ENCODE results near the gene PRDM16. TPM values are rescaled to one million over a fixed set of nuclear protein-coding genes. Genes with fewer than 3 reads are reported as not detected.

The PRDM16 gene
- total RNA-seq, 1 experiment from 2014 or later, result not detected

DNA sequence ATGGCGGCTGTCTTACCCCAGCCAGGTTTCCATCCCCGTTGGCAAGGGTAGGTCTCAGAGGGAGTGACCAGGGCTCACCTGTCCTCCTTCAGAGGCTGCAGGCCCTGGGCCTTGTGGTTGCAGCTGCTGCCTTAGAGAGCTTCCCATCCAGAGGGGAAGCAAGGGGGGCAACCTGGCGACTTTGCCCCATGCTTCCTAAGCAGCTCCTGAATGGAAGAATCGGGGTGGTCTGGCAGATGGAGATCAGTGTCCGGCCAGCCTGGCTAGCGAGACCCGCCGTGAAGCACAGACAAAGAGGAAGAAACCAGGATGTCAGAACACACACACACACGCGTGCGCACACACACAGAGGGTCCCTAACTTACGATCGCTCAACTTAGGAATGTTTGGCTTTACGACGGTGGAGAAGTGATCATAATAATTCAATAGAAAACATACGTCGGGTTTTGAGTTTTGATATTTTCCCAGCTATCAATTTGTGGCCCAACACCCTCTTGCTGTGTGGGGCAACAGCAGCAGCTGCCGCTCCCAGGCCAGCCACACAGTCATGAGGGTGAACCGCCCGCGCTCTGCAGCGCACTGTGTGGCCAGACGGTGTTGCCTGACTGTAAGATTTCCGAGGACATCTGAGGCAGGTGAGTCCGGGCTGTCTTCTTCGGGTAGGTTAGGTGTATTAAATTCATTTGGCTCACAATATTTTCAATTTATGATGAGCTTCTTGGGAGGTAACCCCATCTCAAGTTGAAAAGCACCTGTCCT is 272.4 kb downstream of the PRDM16 start:
- H3K4me1 Mint-ChIP-seq (ENCODE audit: insufficient read depth, unreplicated experiment), result no peaks in the 10 kb centered on the region
- no TSS peak for BruUV-seq (replicated peaks)
- TF ChIP-seq, protein P1, sequence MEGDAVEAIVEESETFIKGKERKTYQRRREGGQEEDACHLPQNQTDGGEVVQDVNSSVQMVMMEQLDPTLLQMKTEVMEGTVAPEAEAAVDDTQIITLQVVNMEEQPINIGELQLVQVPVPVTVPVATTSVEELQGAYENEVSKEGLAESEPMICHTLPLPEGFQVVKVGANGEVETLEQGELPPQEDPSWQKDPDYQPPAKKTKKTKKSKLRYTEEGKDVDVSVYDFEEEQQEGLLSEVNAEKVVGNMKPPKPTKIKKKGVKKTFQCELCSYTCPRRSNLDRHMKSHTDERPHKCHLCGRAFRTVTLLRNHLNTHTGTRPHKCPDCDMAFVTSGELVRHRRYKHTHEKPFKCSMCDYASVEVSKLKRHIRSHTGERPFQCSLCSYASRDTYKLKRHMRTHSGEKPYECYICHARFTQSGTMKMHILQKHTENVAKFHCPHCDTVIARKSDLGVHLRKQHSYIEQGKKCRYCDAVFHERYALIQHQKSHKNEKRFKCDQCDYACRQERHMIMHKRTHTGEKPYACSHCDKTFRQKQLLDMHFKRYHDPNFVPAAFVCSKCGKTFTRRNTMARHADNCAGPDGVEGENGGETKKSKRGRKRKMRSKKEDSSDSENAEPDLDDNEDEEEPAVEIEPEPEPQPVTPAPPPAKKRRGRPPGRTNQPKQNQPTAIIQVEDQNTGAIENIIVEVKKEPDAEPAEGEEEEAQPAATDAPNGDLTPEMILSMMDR (IDR thresholded peaks at IDR 0.05; ENCODE audit: unreplicated experiment), result no peak
- H3K36me3 Mint-ChIP-seq (ENCODE audit: insufficient read depth, unreplicated experiment), result no peaks in the 10 kb centered on the region
- no peak overlapping the region for H3K27ac Mint-ChIP-seq (ENCODE audit: low read depth, unreplicated experiment)
- intact Hi-C loops (cut with micrococcal nuclease), result no loop called here
- DNase-seq (ENCODE audit: unreplicated experiment), result no peak
- peaks cover 8% of the 10 kb centered on the region for H3K9me3 Mint-ChIP-seq (ENCODE audit: unreplicated experiment)
- no peak overlapping the region for H3K4me3 Mint-ChIP-seq (ENCODE audit: unreplicated experiment)
- ChIA-PET POLR2A (no interaction called here), CTCF (interaction anchor here (0.5 kb wide), 1 partner anchor 24 kb away, joined by 3 read pairs; no protein-coding TSS in a partner anchor)
- no peaks in the 10 kb centered on the region for H3K27me3 Mint-ChIP-seq (ENCODE audit: insufficient read depth, unreplicated experiment)

DNA sequence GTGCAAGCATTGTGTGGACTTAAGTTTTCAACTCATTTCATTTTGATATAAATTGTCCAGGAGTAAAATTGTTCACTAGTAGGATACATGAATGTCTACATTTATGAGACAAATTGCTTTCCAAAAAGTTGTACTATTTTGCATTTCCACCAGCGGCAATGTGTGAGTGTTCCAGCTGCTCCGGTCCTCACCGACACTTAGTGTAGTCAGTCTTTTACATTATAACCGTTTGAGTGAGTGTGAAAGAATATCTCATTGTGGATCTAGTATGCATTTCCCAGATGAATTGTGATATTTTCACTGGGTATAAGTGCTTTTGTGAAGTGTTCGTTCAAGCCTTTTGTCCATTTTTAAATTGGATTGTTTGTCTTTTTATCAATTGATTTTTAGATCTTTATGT is 274.0 kb downstream of the PRDM16 start:
- Mint-ChIP-seq H3K36me3 (ENCODE audit: insufficient read depth, unreplicated experiment) (no peaks in the 10 kb centered on the region), H3K9me3 (ENCODE audit: unreplicated experiment) (peaks cover 8% of the 10 kb centered on the region), H3K27ac (ENCODE audit: low read depth, unreplicated experiment) (no peak overlapping the region), H3K4me3 (ENCODE audit: unreplicated experiment) (no peak overlapping the region), H3K27me3 (ENCODE audit: insufficient read depth, unreplicated experiment) (no peaks in the 10 kb centered on the region), H3K4me1 (ENCODE audit: insufficient read depth, unreplicated experiment) (no peaks in the 10 kb centered on the region)
- POLR2A ChIA-PET, result no interaction called here
- TF ChIP-seq, protein P1 (IDR thresholded peaks at IDR 0.05; ENCODE audit: unreplicated experiment), result no peak
- DNase-seq (ENCODE audit: unreplicated experiment), result no peak
- CTCF ChIA-PET, result no interaction called here
- intact Hi-C loops (cut with micrococcal nuclease), result no loop called here
- BruUV-seq (replicated peaks), result no TSS peak

DNA sequence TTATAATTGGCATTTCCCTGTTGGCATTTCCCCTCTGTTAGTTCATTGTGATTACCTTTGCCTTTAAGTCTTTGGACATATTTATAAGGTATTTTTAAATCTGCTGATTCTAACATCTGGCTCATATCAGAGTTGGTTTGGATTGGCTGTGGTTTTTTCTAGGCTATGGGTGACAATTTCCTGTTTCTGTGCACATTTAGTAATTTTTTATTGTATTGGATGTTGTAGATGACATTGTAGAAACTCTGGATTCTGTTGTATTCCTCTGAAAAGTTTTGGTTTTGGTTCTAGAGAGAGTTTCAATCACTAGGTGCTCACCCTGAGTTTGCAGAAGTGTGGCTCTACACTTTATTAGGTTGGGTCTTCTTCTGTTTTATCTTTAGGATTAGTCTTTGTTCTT is 275.4 kb downstream of the PRDM16 start:
- ChIA-PET POLR2A (no interaction called here), CTCF (no interaction called here)
- no peaks in the 10 kb centered on the region for H3K27me3 Mint-ChIP-seq (ENCODE audit: insufficient read depth, unreplicated experiment)
- no peaks in the 10 kb centered on the region for H3K36me3 Mint-ChIP-seq (ENCODE audit: insufficient read depth, unreplicated experiment)
- H3K9me3 Mint-ChIP-seq (ENCODE audit: unreplicated experiment), result peaks cover 8% of the 10 kb centered on the region
- no peaks in the 10 kb centered on the region for H3K4me1 Mint-ChIP-seq (ENCODE audit: insufficient read depth, unreplicated experiment)
- DNase-seq (ENCODE audit: unreplicated experiment), result no peak
- TF ChIP-seq, protein P1 (IDR thresholded peaks at IDR 0.05; ENCODE audit: unreplicated experiment), result no peak
- BruUV-seq (replicated peaks), result no TSS peak
- H3K4me3 Mint-ChIP-seq (ENCODE audit: unreplicated experiment), result no peak overlapping the region
- intact Hi-C loops (cut with micrococcal nuclease), result no loop called here
- no peak overlapping the region for H3K27ac Mint-ChIP-seq (ENCODE audit: low read depth, unreplicated experiment)

DNA sequence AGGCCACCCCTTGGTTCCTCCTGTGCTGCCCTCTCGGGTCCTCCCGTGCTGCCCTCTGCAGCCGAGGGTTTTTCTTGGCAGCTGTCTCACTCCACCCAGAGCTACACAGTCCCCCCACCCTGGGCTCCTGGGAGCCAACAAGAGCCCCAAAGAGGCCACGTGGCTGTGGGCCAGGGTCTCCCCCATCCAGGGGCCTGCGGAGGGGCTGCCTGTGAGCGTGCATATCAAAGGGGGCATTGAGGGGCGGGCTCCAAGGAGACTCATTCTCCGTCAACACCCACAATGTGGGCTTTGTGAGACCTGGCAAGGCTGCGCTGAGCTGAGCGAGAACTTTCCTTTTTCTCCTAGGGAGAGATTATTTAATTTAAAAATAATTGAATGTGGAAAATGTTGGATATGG is 276.8 kb downstream of the PRDM16 start:
- Mint-ChIP-seq H3K9me3 (ENCODE audit: unreplicated experiment) (peaks cover 8% of the 10 kb centered on the region), H3K4me1 (ENCODE audit: insufficient read depth, unreplicated experiment) (no peaks in the 10 kb centered on the region), H3K27ac (ENCODE audit: low read depth, unreplicated experiment) (no peak overlapping the region), H3K4me3 (ENCODE audit: unreplicated experiment) (no peak overlapping the region), H3K36me3 (ENCODE audit: insufficient read depth, unreplicated experiment) (no peaks in the 10 kb centered on the region), H3K27me3 (ENCODE audit: insufficient read depth, unreplicated experiment) (no peaks in the 10 kb centered on the region)
- POLR2A ChIA-PET, result no interaction called here
- TF ChIP-seq, protein P1 (IDR thresholded peaks at IDR 0.05; ENCODE audit: unreplicated experiment), result no peak
- no TSS peak for BruUV-seq (replicated peaks)
- DNase-seq (ENCODE audit: unreplicated experiment), result no peak
- CTCF ChIA-PET, result no interaction called here
- intact Hi-C loops (cut with micrococcal nuclease), result no loop called here

All from MCF 10A (cell line).